Measurements from ENCODE around the gene SLC44A1.

SLC44A1 gene

DNA sequence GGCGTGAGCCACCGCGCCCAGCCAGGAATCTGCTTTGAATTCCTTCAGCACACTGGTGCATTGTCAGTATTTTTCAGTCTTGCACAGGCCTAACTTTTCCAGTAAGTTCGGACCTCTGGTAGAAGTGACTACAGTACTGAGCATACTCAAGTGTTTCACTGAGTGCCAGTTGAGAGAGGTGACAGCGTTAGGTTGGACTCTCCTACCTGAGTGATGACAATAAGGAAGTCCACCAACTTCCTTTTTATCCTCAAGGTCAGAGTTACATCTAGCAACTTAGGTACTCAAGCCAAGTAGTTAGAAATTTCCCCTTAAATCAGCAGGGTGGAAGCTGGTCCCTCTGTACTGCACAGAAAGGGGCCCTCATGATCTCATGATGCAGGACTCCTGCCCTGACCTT lies 177.4 kb downstream of the SLC44A1 start:
- Histone ChIP-seq H3K9ac (ENCODE audit: insufficient read length, low read depth) (no peak overlapping the region), H3K36me3 (ENCODE audit: insufficient read depth, insufficient read length, low read length) (no peaks in the 10 kb centered on the region), H3K4me3 (ENCODE audit: insufficient read length, low read depth) (no peak overlapping the region), H3K27me3 (ENCODE audit: insufficient read depth, insufficient read length) (no peaks in the 10 kb centered on the region), H3K9me3 (ENCODE audit: insufficient read depth, low read length) (no peaks in the 10 kb centered on the region), H3K4me1 (ENCODE audit: insufficient read depth, insufficient read length) (no peaks in the 10 kb centered on the region)
- DNase-seq (ENCODE audit: low read depth, low spot score): no peak
- TF ChIP-seq SUZ12 (IDR thresholded peaks at IDR 0.05; ENCODE audit: extremely low read depth, insufficient read depth, insufficient read length) (no peak), YY1 (IDR thresholded peaks at IDR 0.05; ENCODE audit: insufficient read depth, insufficient read length) (no peak), ZNF274 (IDR thresholded peaks at IDR 0.05; ENCODE audit: low read depth, low read length) (no peak)

DNA sequence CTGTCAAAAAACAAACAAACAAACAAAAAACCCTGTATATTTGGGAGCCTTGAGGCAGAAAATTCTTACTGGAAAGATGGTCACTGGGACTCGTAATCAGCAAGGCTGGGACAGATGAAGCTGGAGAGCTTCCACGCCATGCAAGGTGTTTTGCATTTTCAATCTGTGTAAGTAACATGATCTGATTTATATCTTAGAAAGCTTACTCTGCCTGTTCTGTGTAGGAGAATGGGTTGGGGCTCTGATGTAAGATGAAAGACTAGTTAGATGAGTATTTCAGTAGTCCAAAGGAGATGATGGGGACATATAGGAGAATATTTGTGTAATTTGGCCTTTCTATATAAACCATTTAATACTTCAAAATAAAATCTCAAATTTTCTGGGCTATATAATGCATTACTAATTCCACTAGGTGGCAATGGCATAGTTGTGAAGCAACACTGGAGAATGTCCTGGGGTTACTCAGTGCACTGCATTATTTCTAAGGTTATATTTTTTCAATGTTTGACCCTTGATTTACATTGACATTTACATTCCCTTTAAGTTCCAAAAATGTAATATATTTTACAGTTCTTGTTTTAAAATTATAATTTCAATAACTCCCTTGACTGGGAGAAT lies 181.5 kb downstream of the SLC44A1 start:
- Histone ChIP-seq H3K9ac (ENCODE audit: insufficient read length, low read depth) (no peak overlapping the region), H3K9me3 (ENCODE audit: insufficient read depth, low read length) (no peaks in the 10 kb centered on the region), H3K36me3 (ENCODE audit: insufficient read depth, insufficient read length, low read length) (no peaks in the 10 kb centered on the region), H3K4me1 (ENCODE audit: insufficient read depth, insufficient read length) (no peaks in the 10 kb centered on the region), H3K27me3 (ENCODE audit: insufficient read depth, insufficient read length) (no peaks in the 10 kb centered on the region), H3K4me3 (ENCODE audit: insufficient read length, low read depth) (no peak overlapping the region)
- TF ChIP-seq YY1 (IDR thresholded peaks at IDR 0.05; ENCODE audit: insufficient read depth, insufficient read length) (no peak), ZNF274 (IDR thresholded peaks at IDR 0.05; ENCODE audit: low read depth, low read length) (no peak), SUZ12 (IDR thresholded peaks at IDR 0.05; ENCODE audit: extremely low read depth, insufficient read depth, insufficient read length) (no peak)
- no peak for DNase-seq (ENCODE audit: low read depth, low spot score)

DNA sequence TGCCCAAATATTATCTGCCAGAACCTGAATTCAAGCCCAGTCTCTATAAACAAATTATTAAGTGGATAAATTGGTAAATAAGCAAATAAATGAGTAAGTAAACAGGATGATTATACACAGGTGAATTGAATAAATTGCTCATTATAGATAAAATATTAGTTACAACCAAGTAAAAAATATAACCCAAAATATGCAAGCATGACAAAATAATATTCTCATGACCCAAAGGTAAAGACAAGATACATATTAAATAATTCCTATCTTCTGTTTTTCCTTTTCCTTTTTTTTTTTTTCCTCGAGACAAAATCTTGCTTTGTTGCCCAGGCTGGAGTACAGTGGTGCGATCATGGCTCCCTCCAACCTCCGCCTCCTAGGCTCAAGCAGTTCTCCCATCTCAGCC lies 182.2 kb downstream of the SLC44A1 start:
- H3K36me3 ChIP-seq (ENCODE audit: insufficient read depth, insufficient read length, low read length): no peaks in the 10 kb centered on the region
- TF ChIP-seq SUZ12 (IDR thresholded peaks at IDR 0.05; ENCODE audit: extremely low read depth, insufficient read depth, insufficient read length): no peak
- no peak for TF ChIP-seq ZNF274 (IDR thresholded peaks at IDR 0.05; ENCODE audit: low read depth, low read length)
- TF ChIP-seq YY1 (IDR thresholded peaks at IDR 0.05; ENCODE audit: insufficient read depth, insufficient read length): no peak
- H3K27me3 ChIP-seq (ENCODE audit: insufficient read depth, insufficient read length): no peaks in the 10 kb centered on the region
- H3K9me3 ChIP-seq (ENCODE audit: insufficient read depth, low read length): no peaks in the 10 kb centered on the region
- no peak for DNase-seq (ENCODE audit: low read depth, low spot score)
- no peak overlapping the region for H3K9ac ChIP-seq (ENCODE audit: insufficient read length, low read depth)
- no peak overlapping the region for H3K4me3 ChIP-seq (ENCODE audit: insufficient read length, low read depth)
- H3K4me1 ChIP-seq (ENCODE audit: insufficient read depth, insufficient read length): no peaks in the 10 kb centered on the region

DNA sequence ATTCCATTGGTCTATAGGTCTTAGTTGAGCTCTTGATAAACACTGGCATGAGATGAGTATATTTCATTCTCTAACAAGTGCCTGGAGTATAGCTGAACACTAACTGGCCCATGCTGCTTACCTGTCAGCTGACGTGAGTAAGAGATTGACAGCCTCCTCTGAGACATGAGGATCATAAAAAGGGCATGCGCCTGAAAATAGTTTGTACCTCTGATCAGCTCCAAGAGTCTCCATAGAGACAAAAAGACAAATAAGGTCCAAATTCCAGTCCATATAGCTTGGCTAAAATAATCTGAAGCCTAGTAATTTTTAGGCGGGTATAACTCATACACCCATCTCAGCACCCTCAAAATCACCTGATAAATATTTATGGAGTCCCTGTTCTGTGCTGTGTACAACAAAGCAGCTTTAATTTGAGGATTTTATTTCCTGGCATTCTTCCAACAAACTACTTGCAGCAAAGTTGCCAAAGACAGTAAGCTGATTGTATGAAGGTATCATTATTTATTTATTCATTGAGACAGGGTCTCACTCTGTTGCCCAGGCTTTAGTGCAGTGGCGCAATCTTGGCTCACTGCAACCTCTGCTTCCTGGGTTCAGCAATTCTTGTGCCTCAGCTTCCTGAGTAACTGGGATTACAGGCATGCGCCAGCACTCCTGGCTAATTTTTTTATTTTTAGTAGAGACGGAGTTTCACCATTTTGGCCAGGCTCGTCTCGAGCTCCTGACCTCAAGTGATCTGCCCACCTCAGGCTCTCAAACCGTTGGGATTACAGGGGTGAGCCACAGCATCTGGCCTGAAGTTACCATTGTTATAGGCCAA lies 187.2 kb downstream of the SLC44A1 start:
- Histone ChIP-seq H3K27me3 (ENCODE audit: insufficient read depth, insufficient read length) (no peaks in the 10 kb centered on the region), H3K9ac (ENCODE audit: insufficient read length, low read depth) (no peak overlapping the region), H3K36me3 (ENCODE audit: insufficient read depth, insufficient read length, low read length) (no peaks in the 10 kb centered on the region), H3K4me3 (ENCODE audit: insufficient read length, low read depth) (no peak overlapping the region), H3K9me3 (ENCODE audit: insufficient read depth, low read length) (peaks cover 12% of the 10 kb centered on the region; the same call in 1 of the 2 replicates), H3K4me1 (ENCODE audit: insufficient read depth, insufficient read length) (no peaks in the 10 kb centered on the region)
- no peak for DNase-seq (ENCODE audit: low read depth, low spot score)
- no peak for TF ChIP-seq SUZ12 (IDR thresholded peaks at IDR 0.05; ENCODE audit: extremely low read depth, insufficient read depth, insufficient read length)
- TF ChIP-seq YY1 (IDR thresholded peaks at IDR 0.05; ENCODE audit: insufficient read depth, insufficient read length): no peak
- TF ChIP-seq ZNF274 (IDR thresholded peaks at IDR 0.05; ENCODE audit: low read depth, low read length): no peak

DNA sequence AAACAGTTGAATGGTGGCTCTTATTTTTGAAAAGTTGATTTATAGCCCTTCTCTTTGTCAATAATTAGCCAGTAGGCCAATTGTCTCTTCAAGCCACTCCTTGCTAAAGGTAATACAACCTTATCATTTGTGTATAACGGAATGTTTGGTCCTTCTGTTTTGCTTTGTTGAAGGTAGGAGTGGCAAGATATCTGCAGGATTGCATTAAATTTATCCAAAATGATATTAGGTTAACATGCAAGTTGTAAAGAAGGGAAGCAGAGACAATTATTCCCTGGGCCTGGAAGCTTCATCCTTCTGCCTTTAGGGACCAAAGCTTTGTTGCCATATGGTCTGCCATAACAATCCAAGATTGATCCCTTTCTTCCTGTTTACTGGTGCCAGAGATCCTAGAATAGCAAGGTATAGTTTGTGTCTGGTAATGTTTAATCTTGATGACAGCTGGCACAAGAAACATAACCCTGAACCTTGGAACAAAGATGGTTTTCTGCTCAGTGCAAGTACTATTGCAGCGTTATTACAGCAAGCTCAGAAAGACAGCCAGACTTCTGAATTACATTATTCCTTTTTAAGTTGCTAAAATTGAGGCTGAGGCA lies 187.9 kb downstream of the SLC44A1 start:
- H3K9ac ChIP-seq (ENCODE audit: insufficient read length, low read depth): no peak overlapping the region
- H3K27me3 ChIP-seq (ENCODE audit: insufficient read depth, insufficient read length): no peaks in the 10 kb centered on the region
- H3K9me3 ChIP-seq (ENCODE audit: insufficient read depth, low read length): peaks cover 12% of the 10 kb centered on the region; the same call in 1 of the 2 replicates
- TF ChIP-seq YY1 (IDR thresholded peaks at IDR 0.05; ENCODE audit: insufficient read depth, insufficient read length) (no peak), SUZ12 (IDR thresholded peaks at IDR 0.05; ENCODE audit: extremely low read depth, insufficient read depth, insufficient read length) (no peak), ZNF274 (IDR thresholded peaks at IDR 0.05; ENCODE audit: low read depth, low read length) (no peak)
- H3K4me1 ChIP-seq (ENCODE audit: insufficient read depth, insufficient read length): no peaks in the 10 kb centered on the region
- no peak for DNase-seq (ENCODE audit: low read depth, low spot score)
- H3K36me3 ChIP-seq (ENCODE audit: insufficient read depth, insufficient read length, low read length): no peaks in the 10 kb centered on the region
- H3K4me3 ChIP-seq (ENCODE audit: insufficient read length, low read depth): no peak overlapping the region

DNA sequence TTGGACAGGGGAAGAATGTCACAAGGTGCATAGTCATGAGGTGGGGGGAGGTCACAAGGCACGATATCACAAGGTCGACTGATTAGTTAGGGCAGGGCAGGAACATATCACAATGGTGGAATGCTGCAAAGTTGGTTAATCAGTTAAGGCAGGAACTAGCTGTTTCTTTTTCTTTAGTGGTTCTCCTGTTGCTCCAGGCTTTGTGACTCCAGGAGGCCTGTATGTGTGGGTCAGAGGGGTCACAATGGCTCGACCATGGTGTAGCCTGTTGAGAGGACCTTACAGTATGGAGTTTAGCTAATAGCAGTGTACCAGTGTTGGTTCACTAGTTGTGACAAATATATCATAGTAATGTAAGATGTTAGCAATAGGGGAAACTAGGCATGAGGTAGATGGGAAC lies 191.0 kb downstream of the SLC44A1 start:
- Histone ChIP-seq H3K9me3 (ENCODE audit: insufficient read depth, low read length) (peaks cover 12% of the 10 kb centered on the region; the same call in 1 of the 2 replicates), H3K9ac (ENCODE audit: insufficient read length, low read depth) (no peak overlapping the region), H3K36me3 (ENCODE audit: insufficient read depth, insufficient read length, low read length) (no peaks in the 10 kb centered on the region), H3K4me3 (ENCODE audit: insufficient read length, low read depth) (no peak overlapping the region), H3K4me1 (ENCODE audit: insufficient read depth, insufficient read length) (no peaks in the 10 kb centered on the region), H3K27me3 (ENCODE audit: insufficient read depth, insufficient read length) (no peaks in the 10 kb centered on the region)
- no peak for DNase-seq (ENCODE audit: low read depth, low spot score)
- TF ChIP-seq SUZ12 (IDR thresholded peaks at IDR 0.05; ENCODE audit: extremely low read depth, insufficient read depth, insufficient read length) (no peak), YY1 (IDR thresholded peaks at IDR 0.05; ENCODE audit: insufficient read depth, insufficient read length) (no peak), ZNF274 (IDR thresholded peaks at IDR 0.05; ENCODE audit: low read depth, low read length) (no peak)

DNA sequence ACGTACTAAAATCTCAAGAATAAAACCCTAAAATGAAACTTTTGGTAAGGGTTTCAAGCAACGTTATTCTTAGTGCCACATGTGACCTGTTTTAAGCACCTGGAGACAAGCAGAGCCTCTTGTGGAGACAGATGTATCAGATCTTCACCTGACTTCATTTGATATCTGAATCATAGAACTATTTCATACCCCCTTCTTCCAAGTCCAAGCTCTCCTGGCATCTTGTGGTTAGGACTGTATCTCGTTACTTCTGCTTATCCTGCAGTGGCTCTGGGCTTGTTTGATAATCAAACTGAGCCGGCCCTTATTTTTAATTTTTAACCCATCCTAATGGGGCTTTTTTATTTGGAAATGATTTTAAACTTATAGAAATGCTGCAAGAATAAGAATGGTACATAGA lies 192.3 kb downstream of the SLC44A1 start:
- TF ChIP-seq SUZ12 (IDR thresholded peaks at IDR 0.05; ENCODE audit: extremely low read depth, insufficient read depth, insufficient read length) (no peak), ZNF274 (IDR thresholded peaks at IDR 0.05; ENCODE audit: low read depth, low read length) (no peak), YY1 (IDR thresholded peaks at IDR 0.05; ENCODE audit: insufficient read depth, insufficient read length) (no peak)
- no peak overlapping the region for H3K4me3 ChIP-seq (ENCODE audit: insufficient read length, low read depth)
- DNase-seq (ENCODE audit: low read depth, low spot score): no peak
- no peaks in the 10 kb centered on the region for H3K27me3 ChIP-seq (ENCODE audit: insufficient read depth, insufficient read length)
- H3K9me3 ChIP-seq (ENCODE audit: insufficient read depth, low read length): peaks cover 12% of the 10 kb centered on the region; the same call in 1 of the 2 replicates
- no peak overlapping the region for H3K9ac ChIP-seq (ENCODE audit: insufficient read length, low read depth)
- no peaks in the 10 kb centered on the region for H3K4me1 ChIP-seq (ENCODE audit: insufficient read depth, insufficient read length)
- no peaks in the 10 kb centered on the region for H3K36me3 ChIP-seq (ENCODE audit: insufficient read depth, insufficient read length, low read length)
